ENCODE results near the gene IL21.

GRCh38 chr4:122583906-122584305 is 37.0 kb downstream of the IL21 start:
- no peak for TF ChIP-seq CTCF (IDR thresholded peaks at IDR 0.05; ENCODE audit: poor library complexity)
- TF ChIP-seq EZH2 (IDR thresholded peaks at IDR 0.05; ENCODE audit: borderline replicate concordance): no peak
